Esophagus muscularis mucosa (tissue), 4 donors: ENCODE data around the gene GFRA1.

Experiments used
- EP300 ChIP-seq: sonication (generic); formaldehyde crosslinking; IDR thresholded peaks from one replicate; pipeline ENCODE4 v1.6.1; 2017; ENCODE audit warnings: antibody characterized with exemption
- POLR2A ChIP-seq: fragments of 450-650 bp; IDR thresholded peaks from one replicate; pipeline ENCODE4 v1.6.1; 2017; ENCODE audit warnings: antibody characterized with exemption, moderate library complexity, mild to moderate bottlenecking, low read depth
- POLR2AphosphoS5 ChIP-seq, 2 donors: sonication (generic); formaldehyde crosslinking; IDR thresholded peaks; one replicate each; pipeline ENCODE4 v1.6.1; 2017; ENCODE audit warnings: antibody characterized with exemption in 2 of 2
- TF ChIP-seq, protein P1 (sequence below), 3 experiments: fragments of 200-600 bp in 2 of 3; fragments of 450-650 bp in 1 of 3; sonication (generic) in 2 of 3; IDR thresholded peaks; one replicate each; pipeline ENCODE4 v1.5.1; 2017 to 2019; ENCODE audit warnings: antibody characterized with exemption in 3 of 3, mild to moderate bottlenecking in 2 of 3, moderate library complexity in 1 of 3

DNA sequence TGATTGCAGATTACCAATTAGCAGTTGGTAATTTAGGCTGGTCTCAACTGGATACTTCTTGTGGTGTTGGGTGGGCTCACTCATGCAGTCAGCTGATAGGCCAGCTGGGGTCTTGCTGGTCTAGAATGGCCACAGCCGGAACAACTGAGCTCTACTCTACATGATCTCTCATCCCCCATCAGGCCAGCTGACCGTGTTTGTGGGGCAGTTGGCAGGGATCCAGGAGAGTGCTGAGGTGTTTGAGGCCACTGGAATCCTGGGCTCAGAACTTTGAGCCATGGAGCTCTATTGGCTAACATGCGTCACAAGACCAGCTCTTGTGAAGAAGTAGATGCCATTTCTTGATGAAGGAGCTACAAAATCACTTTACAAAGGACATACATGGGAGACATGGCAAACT is 242.4 kb downstream of the GFRA1 start:
- TF ChIP-seq POLR2A (no peak), POLR2AphosphoS5 (IDR thresholded peaks at IDR 0.05) (no peak), EP300 (no peak)
- TF ChIP-seq, protein P1, sequence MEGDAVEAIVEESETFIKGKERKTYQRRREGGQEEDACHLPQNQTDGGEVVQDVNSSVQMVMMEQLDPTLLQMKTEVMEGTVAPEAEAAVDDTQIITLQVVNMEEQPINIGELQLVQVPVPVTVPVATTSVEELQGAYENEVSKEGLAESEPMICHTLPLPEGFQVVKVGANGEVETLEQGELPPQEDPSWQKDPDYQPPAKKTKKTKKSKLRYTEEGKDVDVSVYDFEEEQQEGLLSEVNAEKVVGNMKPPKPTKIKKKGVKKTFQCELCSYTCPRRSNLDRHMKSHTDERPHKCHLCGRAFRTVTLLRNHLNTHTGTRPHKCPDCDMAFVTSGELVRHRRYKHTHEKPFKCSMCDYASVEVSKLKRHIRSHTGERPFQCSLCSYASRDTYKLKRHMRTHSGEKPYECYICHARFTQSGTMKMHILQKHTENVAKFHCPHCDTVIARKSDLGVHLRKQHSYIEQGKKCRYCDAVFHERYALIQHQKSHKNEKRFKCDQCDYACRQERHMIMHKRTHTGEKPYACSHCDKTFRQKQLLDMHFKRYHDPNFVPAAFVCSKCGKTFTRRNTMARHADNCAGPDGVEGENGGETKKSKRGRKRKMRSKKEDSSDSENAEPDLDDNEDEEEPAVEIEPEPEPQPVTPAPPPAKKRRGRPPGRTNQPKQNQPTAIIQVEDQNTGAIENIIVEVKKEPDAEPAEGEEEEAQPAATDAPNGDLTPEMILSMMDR (IDR thresholded peaks at IDR 0.05): no peak
